SK-N-MC (cell line): ENCODE measurements around the gene ZNF654.

Experiments used
- EZH2 ChIP-seq: fragments of 200-600 bp; sonication (generic); IDR thresholded peaks from one replicate; pipeline ENCODE4 v1.6.1; 2017; ENCODE audit warnings: antibody characterized with exemption
- FOXP2 ChIP-seq: optimal IDR thresholded peaks from 2 replicates; pipeline ENCODE3; 2011; ENCODE audit warnings: mild to moderate bottlenecking, moderate library complexity; ENCODE audit not compliant: insufficient read depth; ENCODE audit errors: extremely low read length, control extremely low read depth
- POLR2AphosphoS5 ChIP-seq: IDR thresholded peaks from 2 replicates; pipeline ENCODE4 v1.6.1; 2012; ENCODE audit warnings: mild to moderate bottlenecking, low read depth, low read length, borderline replicate concordance

- TF ChIP-seq POLR2AphosphoS5 (no peak), EZH2 (no peak), FOXP2 (no peak)
Measured at GRCh38 chr3:88117683-88118082, 58.6 kb downstream of the ZNF654 start.
